VCaP (cell line): ENCODE measurements around the gene SNRNP200.

Experiments
- H3K27ac ChIP-seq: fragments of 450-650 bp; 2 replicates; pipeline ENCODE4 v1.5.1; 2017
- CTCF ChIP-seq: fragments of 450-650 bp; conservative IDR thresholded peaks from 2 replicates; pipeline ENCODE4 v1.5.1; 2017; ENCODE audit warnings: mild to moderate bottlenecking, moderate library complexity

SNRNP200 gene

GRCh38 chr2:96238266-96238665 lies 67.1 kb downstream of the SNRNP200 start:
- no peak for TF ChIP-seq CTCF
- H3K27ac ChIP-seq, result no peak overlapping the region

GRCh38 chr2:96236882-96237281 lies 68.5 kb downstream of the SNRNP200 start:
- no peak overlapping the region for H3K27ac ChIP-seq
- TF ChIP-seq CTCF, result no peak

- H3K27ac ChIP-seq, result no peak overlapping the region
- TF ChIP-seq CTCF, result no peak
These were observed 71.4 kb downstream of the SNRNP200 start for GRCh38 chr2:96233880-96234316.

GRCh38 chr2:96233436-96233835 lies 71.9 kb downstream of the SNRNP200 start:
- H3K27ac ChIP-seq, result no peak overlapping the region
- no peak for TF ChIP-seq CTCF

GRCh38 chr2:96231316-96231715 lies 74.0 kb downstream of the SNRNP200 start:
- no peak for TF ChIP-seq CTCF
- H3K27ac ChIP-seq, result no peak overlapping the region

GRCh38 chr2:96225016-96225533 lies 80.3 kb downstream of the SNRNP200 start:
- H3K27ac ChIP-seq, result no peak overlapping the region
- TF ChIP-seq CTCF, result no peak
